ENCODE results near the gene AKAP9.
"Not testable (repeated sequence)": the region's sequence is repeated elsewhere in the genome, so short reads cannot be mapped to it uniquely, and the experiment has no call there.

AKAP9 gene

GRCh38 chr7:91947948-91948347 is 7.3 kb downstream of the AKAP9 start:
- DNase-seq, result no peak

GRCh38 chr7:91949221-91950009 is 8.8 kb downstream of the AKAP9 start:
- no peak for DNase-seq

GRCh38 chr7:91953618-91954017 is 13.0 kb downstream of the AKAP9 start:
- peak; percentile 31 for DNase-seq

GRCh38 chr7:91956464-91956863 is 15.8 kb downstream of the AKAP9 start:
- DNase-seq, result not testable (repeated sequence)

- DNase-seq, result no peak
Measured at GRCh38 chr7:91957232-91957631, 16.6 kb downstream of the AKAP9 start.

- no peak for DNase-seq
Measured at GRCh38 chr7:91957823-91958222, 17.2 kb downstream of the AKAP9 start.

- DNase-seq, result no peak
Measured at GRCh38 chr7:91959023-91959422, 18.4 kb downstream of the AKAP9 start.

- no peak for DNase-seq
Measured at GRCh38 chr7:91961816-91962215, 21.2 kb downstream of the AKAP9 start.

- DNase-seq, result no peak
Measured at GRCh38 chr7:91962419-91962818, 21.8 kb downstream of the AKAP9 start.

GRCh38 chr7:91967513-91967912 is 26.9 kb downstream of the AKAP9 start:
- DNase-seq, result not testable (repeated sequence)

- no peak for DNase-seq
Measured at GRCh38 chr7:91973639-91974038, 33.0 kb downstream of the AKAP9 start.

GRCh38 chr7:91974066-91974465 is 33.4 kb downstream of the AKAP9 start:
- no peak for DNase-seq

GRCh38 chr7:91976743-91977142 is 36.1 kb downstream of the AKAP9 start:
- no peak for DNase-seq

GRCh38 chr7:91979590-91979989 is 38.9 kb downstream of the AKAP9 start:
- no peak for DNase-seq

GRCh38 chr7:91982352-91982751 is 41.7 kb downstream of the AKAP9 start:
- DNase-seq, result not testable (repeated sequence)

GRCh38 chr7:91988213-91988612 is 47.6 kb downstream of the AKAP9 start:
- DNase-seq, result no peak

GRCh38 chr7:91993976-91994375 is 53.3 kb downstream of the AKAP9 start:
- no peak for DNase-seq

- DNase-seq, result no peak
Measured at GRCh38 chr7:91995391-91996105, 54.9 kb downstream of the AKAP9 start.

- DNase-seq, result no peak
Measured at GRCh38 chr7:91999631-92000565, 59.2 kb downstream of the AKAP9 start.

GRCh38 chr7:92002720-92003119 is 62.1 kb downstream of the AKAP9 start:
- DNase-seq, result no peak

GRCh38 chr7:92006046-92006445 is 65.4 kb downstream of the AKAP9 start:
- DNase-seq, result no peak

GRCh38 chr7:92010215-92010614 is 69.6 kb downstream of the AKAP9 start:
- DNase-seq, result no peak

GRCh38 chr7:92013611-92014010 is 72.9 kb downstream of the AKAP9 start:
- DNase-seq, result no peak

All from CD4-positive, alpha-beta T cell treated with Interleukin-6 for 4 hours (primary cell).